Renal cortical epithelial cell (primary cell): Measurements from ENCODE around the gene MYO1E. TPM values are rescaled to one million over a fixed set of nuclear protein-coding genes. Genes with fewer than 3 reads are reported as not detected.
"Not testable (repeated sequence)": the region's sequence is repeated elsewhere in the genome, so short reads cannot be mapped to it uniquely, and the experiment has no call there.

Source experiments
- DNase-seq: peaks from one replicate; pipeline ENCODE4 v3.0.0-alpha.2; 2011; ENCODE audit warnings: low read depth
- total RNA-seq: library from RNA; depleted of rRNA; stranded (reverse); fragments of >200 nt; gene quantifications from 2 replicates; pipeline ENCODE4 v1.2.3, GENCODE V29; 2014

MYO1E gene
- total RNA-seq, 1 donor from 2014 or later = 694 TPM

GRCh38 chr15:59352189-59352588 is 20.5 kb downstream of the MYO1E start:
- no peak for DNase-seq

GRCh38 chr15:59350421-59350732 is 22.3 kb downstream of the MYO1E start:
- DNase-seq = no peak

DNA sequence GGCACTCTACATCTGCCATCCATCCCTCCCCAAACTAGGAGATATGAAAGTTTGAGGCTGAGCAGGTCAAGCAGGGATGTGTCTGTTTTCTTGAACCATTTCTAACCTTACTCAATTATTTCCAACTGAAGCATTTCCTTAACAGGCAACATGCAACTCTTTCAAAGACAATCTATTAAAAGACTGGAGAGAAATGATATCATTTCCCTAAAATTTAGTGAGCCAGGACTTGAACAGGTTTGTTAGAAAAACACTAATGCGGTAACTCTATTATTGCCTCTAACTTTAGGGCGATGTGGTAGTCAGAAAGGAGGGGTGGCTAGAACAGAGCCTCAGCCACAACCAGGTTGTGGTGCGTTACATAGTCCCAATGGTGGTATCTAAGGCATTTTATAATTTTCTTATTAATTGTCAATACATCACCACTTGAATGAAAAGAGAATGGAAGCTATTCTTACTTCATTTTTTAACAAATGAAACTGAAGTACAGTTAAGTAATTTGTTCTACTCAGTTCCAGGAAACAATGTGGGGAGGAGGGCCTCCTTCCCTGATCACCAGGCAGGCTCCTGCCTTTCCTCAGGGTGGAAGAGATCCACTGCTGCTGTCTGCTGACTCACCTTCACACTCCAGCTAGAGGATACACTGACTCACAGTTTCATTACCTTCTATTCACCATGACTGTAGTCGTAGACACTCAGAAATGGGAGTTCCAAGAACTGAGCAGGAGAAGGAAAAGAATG is 22.8 kb downstream of the MYO1E start:
- peak; percentile 97 for DNase-seq

- no peak for DNase-seq
Measured at GRCh38 chr15:59347915-59348314, 24.8 kb downstream of the MYO1E start.

- DNase-seq = no peak
Measured at GRCh38 chr15:59346951-59347350, 25.7 kb downstream of the MYO1E start.

DNA sequence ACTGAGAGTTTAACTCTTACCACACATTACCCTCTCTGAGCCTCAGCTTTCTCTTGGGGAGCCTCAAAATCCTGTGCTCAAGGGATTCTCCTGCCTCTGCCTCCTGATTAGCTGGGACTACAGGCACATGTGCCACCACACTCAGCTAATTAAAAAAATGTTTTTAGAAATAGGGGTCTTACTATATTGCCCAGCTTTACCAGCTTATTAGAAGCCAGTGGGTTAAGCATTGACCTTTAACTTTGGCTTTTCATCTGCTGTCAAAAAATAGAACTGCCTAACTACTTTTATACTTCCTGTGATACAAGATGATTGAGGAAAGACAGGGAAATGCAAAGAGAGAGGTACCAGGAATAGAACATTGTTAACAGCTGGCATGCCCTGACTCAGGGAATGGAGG is 27.3 kb downstream of the MYO1E start:
- no peak for DNase-seq

GRCh38 chr15:59344311-59344710 is 28.4 kb downstream of the MYO1E start:
- DNase-seq = no peak

DNA sequence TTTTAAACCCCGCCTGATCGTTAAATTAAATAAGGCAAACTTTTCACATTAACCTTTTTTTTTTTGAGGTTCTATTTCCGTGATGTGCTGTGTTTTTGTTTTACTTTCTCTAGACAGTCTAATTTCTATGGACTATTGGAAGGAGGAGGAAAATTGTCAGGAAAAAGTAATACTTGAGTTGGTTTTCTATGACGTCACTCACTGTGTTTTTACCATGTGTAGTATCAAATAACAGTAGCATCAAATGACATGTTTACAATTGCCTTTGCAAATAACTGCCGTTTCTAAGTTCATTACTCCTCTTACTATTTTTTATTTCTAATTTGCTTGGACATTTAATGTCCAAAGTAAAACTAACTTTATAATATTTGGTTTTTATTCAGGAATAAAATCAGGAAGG is 32.3 kb downstream of the MYO1E start:
- no peak for DNase-seq

DNA sequence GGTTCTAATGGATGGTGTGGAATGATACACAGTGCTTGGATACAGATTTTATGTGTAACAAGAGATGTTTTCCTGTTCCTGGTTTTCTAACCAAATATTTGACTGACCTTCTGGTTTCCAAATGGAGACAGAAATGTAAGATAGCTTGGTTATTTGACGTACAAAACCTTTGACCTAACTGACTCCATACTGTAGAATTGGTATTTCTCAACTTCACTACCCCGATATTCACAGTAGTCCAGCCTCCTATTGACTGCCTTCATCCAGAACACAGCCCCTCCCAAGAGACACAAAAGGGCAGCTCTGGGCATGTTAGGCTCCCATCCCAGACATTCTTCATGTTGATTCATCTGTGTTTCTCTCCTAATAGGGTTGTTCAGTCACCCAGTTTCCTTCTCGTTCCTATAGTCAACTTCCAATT is 33.4 kb downstream of the MYO1E start:
- DNase-seq = peak; percentile 40

GRCh38 chr15:59338414-59338813 is 34.3 kb downstream of the MYO1E start:
- no peak for DNase-seq

GRCh38 chr15:59336725-59337124 is 35.9 kb downstream of the MYO1E start:
- DNase-seq = not testable (repeated sequence)

GRCh38 chr15:59335207-59335786 is 37.4 kb downstream of the MYO1E start:
- DNase-seq = no peak

DNA sequence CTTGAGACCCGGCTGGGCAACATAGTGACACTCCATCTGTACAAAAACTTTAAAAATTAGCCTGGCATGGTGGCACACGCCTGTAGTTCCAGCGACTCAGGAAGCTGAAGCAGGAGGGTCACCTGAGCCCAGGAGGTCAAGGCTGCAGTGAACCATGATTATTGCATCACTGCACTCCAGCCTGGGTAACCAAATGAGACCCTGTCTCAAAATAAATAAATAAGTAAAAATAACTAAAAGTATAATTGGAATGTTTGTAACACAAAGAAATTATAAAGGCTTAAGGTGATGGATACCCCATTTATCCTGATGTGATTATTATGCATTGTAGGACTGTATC is 38.6 kb downstream of the MYO1E start:
- DNase-seq = no peak

- DNase-seq = no peak
Measured at GRCh38 chr15:59333401-59334075, 39.1 kb downstream of the MYO1E start.

DNA sequence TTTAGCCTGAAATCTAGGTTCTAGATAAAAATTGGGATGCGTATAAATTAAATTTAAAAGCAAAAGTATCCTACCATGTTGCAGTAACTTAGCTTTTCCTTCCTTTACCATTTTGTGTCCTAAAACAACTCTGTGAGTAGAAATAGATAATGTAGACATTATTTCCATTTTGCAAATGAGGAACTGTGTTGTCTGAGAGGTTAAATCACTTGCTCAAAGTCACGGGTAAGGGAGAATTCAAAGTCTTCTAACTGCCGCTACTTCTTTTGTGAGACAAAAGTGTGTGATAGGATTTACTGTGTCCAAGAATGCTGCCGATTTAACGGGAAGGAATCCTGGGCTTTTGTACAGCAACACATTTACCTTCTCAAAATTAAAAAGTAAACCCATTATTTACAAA is 40.7 kb downstream of the MYO1E start:
- no peak for DNase-seq

DNA sequence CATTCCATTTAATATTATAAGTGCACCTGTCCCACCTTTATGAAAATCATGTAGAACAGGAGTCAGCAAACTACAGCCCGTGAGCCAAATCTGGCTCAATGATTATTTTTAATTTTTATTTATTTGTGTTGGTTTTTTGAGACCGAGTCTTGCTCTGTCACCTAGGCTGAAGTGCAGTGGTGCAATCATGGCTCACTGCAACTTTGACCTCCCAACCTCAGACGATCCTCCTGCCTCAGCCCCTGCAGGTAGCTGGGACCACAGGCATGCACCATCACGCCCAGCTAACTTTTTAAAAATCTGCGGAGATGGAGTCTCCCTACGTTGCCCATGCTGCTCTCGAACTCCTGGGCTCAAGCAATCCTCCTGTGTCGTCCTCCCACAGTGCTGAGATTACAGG is 42.0 kb downstream of the MYO1E start:
- no peak for DNase-seq

DNA sequence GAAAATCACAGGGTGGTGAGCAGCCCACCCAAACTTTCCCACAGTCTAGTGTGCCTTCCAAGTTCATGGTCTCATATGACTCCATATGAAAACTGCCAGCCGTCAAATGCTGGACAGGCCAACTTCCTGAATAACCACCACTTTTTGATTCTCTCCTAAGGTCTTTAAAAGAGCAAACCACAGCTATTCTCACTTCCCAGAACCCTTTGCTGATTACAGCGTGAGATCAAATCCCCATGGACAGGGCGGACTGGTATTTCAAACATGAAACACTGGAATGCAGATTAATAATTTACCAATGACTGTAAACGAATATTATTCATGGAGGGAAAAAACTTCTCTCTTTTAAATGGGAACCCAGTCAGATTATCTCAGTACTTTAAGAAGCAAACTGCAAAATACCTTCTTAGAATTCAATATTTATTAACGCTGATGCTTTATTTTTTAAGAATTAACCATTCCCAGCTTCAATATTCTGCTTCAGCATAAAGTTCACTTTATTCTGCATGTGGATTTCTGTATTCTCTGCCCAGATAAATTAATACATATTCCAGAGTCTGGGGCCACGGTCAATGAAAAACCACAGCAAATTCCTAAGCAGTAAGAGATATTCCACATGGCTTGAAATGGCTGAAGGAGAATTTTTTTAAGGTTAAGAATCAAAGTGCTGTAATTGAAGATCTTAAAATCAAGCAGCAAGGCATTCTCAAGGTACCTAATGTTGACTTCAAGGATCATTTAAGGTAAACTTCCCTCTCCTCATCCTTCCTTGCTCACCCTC is 42.9 kb downstream of the MYO1E start:
- DNase-seq = peak; percentile 98

- DNase-seq = no peak
Measured at GRCh38 chr15:59329091-59329490, 43.6 kb downstream of the MYO1E start.

- no peak for DNase-seq
Measured at GRCh38 chr15:59327942-59328341, 44.7 kb downstream of the MYO1E start.

- no peak for DNase-seq
Measured at GRCh38 chr15:59326856-59327255, 45.8 kb downstream of the MYO1E start.

GRCh38 chr15:59322056-59322759 is 50.5 kb downstream of the MYO1E start:
- peak; percentile 58 for DNase-seq
